GM12865 (cell line): ENCODE measurements around the gene ZNF497.

Experiments used
- DNase-seq: peaks from one replicate; pipeline ENCODE4 v3.0.0; 2010; ENCODE audit warnings: low read depth
- H3K4me3 ChIP-seq: 2 replicates; pipeline ENCODE4 v1.5.1; 2011; ENCODE audit warnings: mild to moderate bottlenecking, low read depth, low read length, control low read depth
- CTCF ChIP-seq: IDR thresholded peaks from 2 replicates; pipeline ENCODE4 v1.5.1; 2011; ENCODE audit warnings: low read length, control low read depth, low read depth, inconsistent platforms; ENCODE audit not compliant: insufficient read depth; ENCODE audit errors: missing control alignments

Gene ZNF497

GRCh38 chr19:58392945-58393724 lies 30.6 kb upstream of the ZNF497 start:
- no peak for TF ChIP-seq CTCF
- H3K4me3 ChIP-seq = no peak overlapping the region
- DNase-seq = no peak

GRCh38 chr19:58388175-58388526 lies 25.6 kb upstream of the ZNF497 start:
- no peak for TF ChIP-seq CTCF
- DNase-seq = no peak
- peak overlapping the region; percentile 88 for H3K4me3 ChIP-seq

DNA sequence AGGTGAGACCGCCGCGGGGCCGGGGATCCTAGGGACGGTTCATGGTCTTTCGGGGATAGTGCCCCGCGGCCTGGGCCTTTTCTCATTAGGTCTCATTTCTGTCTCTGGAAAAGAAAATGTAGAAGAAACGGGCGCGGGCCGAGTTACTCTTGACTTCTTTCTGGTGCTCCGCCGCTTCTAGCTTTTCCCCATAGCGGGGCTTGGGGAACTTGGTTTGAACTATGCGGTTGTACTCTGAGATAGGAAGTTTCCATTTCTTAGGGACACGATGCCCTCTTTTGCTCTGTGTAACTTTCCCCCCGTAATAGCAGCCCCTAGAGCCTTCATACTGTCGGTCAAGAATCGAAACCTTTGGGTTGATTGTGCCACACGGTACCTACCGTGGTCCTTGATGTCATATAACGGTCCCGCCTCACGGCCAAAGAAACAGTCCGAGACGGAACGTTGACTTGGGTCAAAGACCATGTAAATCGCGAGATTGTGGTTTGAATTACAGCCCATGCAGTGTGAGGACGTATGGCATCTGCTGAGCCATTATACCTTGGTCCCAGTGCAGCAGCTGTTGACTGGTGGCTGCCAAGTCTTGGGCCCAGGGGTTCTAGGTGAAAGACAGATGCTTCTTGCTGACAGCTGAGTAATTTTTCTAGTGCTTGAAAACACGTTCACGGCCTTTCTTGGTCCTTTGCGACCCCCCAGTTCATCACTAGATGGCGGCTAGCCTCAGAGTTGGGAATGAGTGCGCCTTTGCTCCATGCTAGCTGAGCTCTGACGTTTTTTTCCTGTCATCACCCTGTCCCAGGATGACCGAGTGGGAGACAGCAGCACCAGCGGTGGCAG lies 25.0 kb upstream of the ZNF497 start:
- TF ChIP-seq CTCF = no peak
- DNase-seq = no peak
- peak overlapping the region; percentile 88 for H3K4me3 ChIP-seq

- peak; percentile 99 for DNase-seq
- no peak for TF ChIP-seq CTCF
Observed at GRCh38 chr19:58386576-58387337, 24.2 kb upstream of the ZNF497 start, which contains the start of gene RPS5. TSS of gene RPS5 (plus strand) at chr19:58387269. CDS start at chr19:58388138, 869 bp downstream.

GRCh38 chr19:58385891-58386575 lies 23.5 kb upstream of the ZNF497 start:
- DNase-seq = peak; percentile 68
- TF ChIP-seq CTCF = no peak
- peak overlapping the region; percentile 88 for H3K4me3 ChIP-seq

More at GRCh38 chr19:58386576-58387337, 24.2 kb upstream of the ZNF497 start, which contains the start of gene RPS5:
- H3K4me3 ChIP-seq = peak within 1 kb of the TSS; percentile 88

- peak overlapping the region; percentile 88 for H3K4me3 ChIP-seq
- no peak for TF ChIP-seq CTCF
- no peak for DNase-seq
Observed at GRCh38 chr19:58385313-58385890, 22.9 kb upstream of the ZNF497 start.
